ENCODE data around the gene PKNOX2. TPM values are rescaled to one million over a fixed set of nuclear protein-coding genes. Genes with fewer than 3 reads are reported as not detected.

Gene PKNOX2
- total RNA-seq, 4 donors from 2014 or later, result 0.83 to 4.1 (median 2.5) TPM

- TF ChIP-seq POLR2AphosphoS5 (IDR thresholded peaks at IDR 0.05) (peak in 1 of 2 donors; percentile 6), EP300 (IDR thresholded peaks at IDR 0.05) (no peak), CTCF (IDR thresholded peaks at IDR 0.05) (no peak)
- 9% methylated on average over 54 of the region's 66 CpGs for WGBS
- intact Hi-C loops (cut with DNase I), result loop anchor here (2.0 to 5.0 kb wide), 3 partner anchors 56 to 331 kb away; partner anchors contain the start of gene FEZ1
- Histone ChIP-seq H3K9me3 (no peaks in the 10 kb centered on the region), H3K27ac (replicated peaks in 1 of 4) (peak overlapping the region; percentile 76 to 90 (median 87)), H3K27me3 (peaks cover 0 to 14% (median 0%) of the 10 kb centered on the region in 4 donors), H3K4me1 (peaks cover 22 to 72% (median 66%) of the 10 kb centered on the region in 4 donors), H3K4me3 (peak overlapping the region; percentile 72 to 77 (median 74)), H3K36me3 (no peaks in the 10 kb centered on the region)
- DNase-seq (ENCODE audit: extremely low spot score), result no peak
These were observed 1.6 kb downstream of the PKNOX2 start for GRCh38 chr11:125165843-125166763.

GRCh38 chr11:125166764-125167291, 2.3 kb downstream of the PKNOX2 start:
- peak overlapping the region; percentile 72 to 77 (median 74) for H3K4me3 ChIP-seq
- H3K9me3 ChIP-seq, result no peaks in the 10 kb centered on the region
- TF ChIP-seq CTCF (IDR thresholded peaks at IDR 0.05) (no peak), EP300 (IDR thresholded peaks at IDR 0.05) (no peak), POLR2AphosphoS5 (IDR thresholded peaks at IDR 0.05) (no peak), POLR2A (IDR thresholded peaks at IDR 0.05; ENCODE audit: low read depth) (no peak)
- DNase-seq (ENCODE audit: extremely low spot score), result no peak
- WGBS, result 21% methylated on average over 13 of the region's 16 CpGs
- peaks cover 22 to 77% (median 67%) of the 10 kb centered on the region in 4 donors for H3K4me1 ChIP-seq
- intact Hi-C loops (cut with DNase I), result loop anchor here (5.0 kb wide), 2 partner anchors 55 to 330 kb away; partner anchors contain the start of gene FEZ1
- no peaks in the 10 kb centered on the region for H3K36me3 ChIP-seq
- peak overlapping the region; percentile 76 to 90 (median 87) for H3K27ac ChIP-seq (replicated peaks in 1 of 4)
- peaks cover 0 to 14% (median 0%) of the 10 kb centered on the region in 4 donors for H3K27me3 ChIP-seq

- TF ChIP-seq POLR2AphosphoS5 (IDR thresholded peaks at IDR 0.05) (peak; percentile 14 to 66), POLR2A (IDR thresholded peaks at IDR 0.05; ENCODE audit: low read depth) (no peak)
- Histone ChIP-seq H3K9me3 (no peaks in the 10 kb centered on the region), H3K36me3 (no peaks in the 10 kb centered on the region), H3K27me3 (peaks cover 0 to 14% (median 0%) of the 10 kb centered on the region in 4 donors), H3K4me1 (peaks cover 22 to 77% (median 67%) of the 10 kb centered on the region in 4 donors), H3K27ac (replicated peaks in 1 of 4) (peak overlapping the region; percentile 76 to 90 (median 87)), H3K4me3 (peak overlapping the region; percentile 72 to 77 (median 74))
- DNase-seq (ENCODE audit: extremely low spot score), result no peak
- WGBS, result 58% methylated on average over 16 of the region's 28 CpGs
- intact Hi-C loops (cut with DNase I), result loop anchor here (5.0 kb wide), 2 partner anchors 55 to 330 kb away; partner anchors contain the start of gene FEZ1
These were observed 2.9 kb downstream of the PKNOX2 start for GRCh38 chr11:125167292-125167953.

GRCh38 chr11:125167954-125168835, 3.6 kb downstream of the PKNOX2 start:
- peak overlapping the region; percentile 76 to 90 (median 87) for H3K27ac ChIP-seq (replicated peaks in 1 of 4)
- peaks cover 0 to 14% (median 0%) of the 10 kb centered on the region in 4 donors for H3K27me3 ChIP-seq
- H3K4me3 ChIP-seq, result no peak overlapping the region
- peaks cover 22 to 77% (median 67%) of the 10 kb centered on the region in 4 donors for H3K4me1 ChIP-seq
- no peak for DNase-seq (ENCODE audit: extremely low spot score)
- 62% methylated on average over 9 of the region's 9 CpGs for WGBS
- intact Hi-C loops (cut with DNase I), result loop anchor here (5.0 kb wide), 2 partner anchors 54 to 329 kb away; partner anchors contain the start of gene FEZ1
- H3K36me3 ChIP-seq, result no peaks in the 10 kb centered on the region
- H3K9me3 ChIP-seq, result no peaks in the 10 kb centered on the region
- TF ChIP-seq EP300 (IDR thresholded peaks at IDR 0.05) (no peak), POLR2A (IDR thresholded peaks at IDR 0.05; ENCODE audit: low read depth) (no peak), POLR2AphosphoS5 (IDR thresholded peaks at IDR 0.05) (no peak), CTCF (IDR thresholded peaks at IDR 0.05) (no peak)

Data from esophagus muscularis mucosa (tissue), 4 donors.